HFF-Myc (cell line): Measurements from ENCODE around the gene GTPBP4.

Experiments
- DNase-seq: peaks from one replicate; pipeline ENCODE4 v3.0.0-alpha.2; 2011; ENCODE audit warnings: low read depth; ENCODE audit errors: extremely low read depth
- H3K4me3 ChIP-seq: replicated peaks from 2 replicates; pipeline ENCODE4 v1.5.1; 2011; ENCODE audit warnings: low read depth, mild to moderate bottlenecking, control low read depth, low read length
- TF ChIP-seq, protein P1 (sequence below): IDR thresholded peaks from 2 replicates; pipeline ENCODE4 v1.5.1; 2012; ENCODE audit warnings: mild to moderate bottlenecking, low read depth, low read length, control low read depth; ENCODE audit errors: missing control alignments

Gene GTPBP4

DNA sequence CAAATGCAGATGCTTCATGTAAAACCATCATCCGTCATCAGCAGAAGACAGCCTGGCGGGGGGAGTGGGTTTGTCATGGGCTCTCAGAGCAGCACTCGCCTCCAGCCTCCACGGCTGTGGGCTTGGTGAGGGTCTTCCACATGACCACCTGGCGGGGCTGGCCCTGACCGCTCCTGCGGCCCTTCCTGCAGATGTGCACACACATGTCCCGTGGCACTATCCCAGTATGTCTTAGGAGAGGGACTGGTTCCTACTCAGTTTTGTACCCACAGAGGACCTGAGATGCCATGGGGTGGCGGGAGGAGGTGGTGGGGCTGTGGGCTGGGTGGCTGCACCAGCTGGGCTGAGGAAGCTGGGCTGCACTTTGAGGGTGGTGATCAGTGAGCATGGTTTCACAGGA lies 32.7 kb downstream of the GTPBP4 start:
- TF ChIP-seq, protein P1, sequence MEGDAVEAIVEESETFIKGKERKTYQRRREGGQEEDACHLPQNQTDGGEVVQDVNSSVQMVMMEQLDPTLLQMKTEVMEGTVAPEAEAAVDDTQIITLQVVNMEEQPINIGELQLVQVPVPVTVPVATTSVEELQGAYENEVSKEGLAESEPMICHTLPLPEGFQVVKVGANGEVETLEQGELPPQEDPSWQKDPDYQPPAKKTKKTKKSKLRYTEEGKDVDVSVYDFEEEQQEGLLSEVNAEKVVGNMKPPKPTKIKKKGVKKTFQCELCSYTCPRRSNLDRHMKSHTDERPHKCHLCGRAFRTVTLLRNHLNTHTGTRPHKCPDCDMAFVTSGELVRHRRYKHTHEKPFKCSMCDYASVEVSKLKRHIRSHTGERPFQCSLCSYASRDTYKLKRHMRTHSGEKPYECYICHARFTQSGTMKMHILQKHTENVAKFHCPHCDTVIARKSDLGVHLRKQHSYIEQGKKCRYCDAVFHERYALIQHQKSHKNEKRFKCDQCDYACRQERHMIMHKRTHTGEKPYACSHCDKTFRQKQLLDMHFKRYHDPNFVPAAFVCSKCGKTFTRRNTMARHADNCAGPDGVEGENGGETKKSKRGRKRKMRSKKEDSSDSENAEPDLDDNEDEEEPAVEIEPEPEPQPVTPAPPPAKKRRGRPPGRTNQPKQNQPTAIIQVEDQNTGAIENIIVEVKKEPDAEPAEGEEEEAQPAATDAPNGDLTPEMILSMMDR, result no peak
- DNase-seq, result no peak
- H3K4me3 ChIP-seq, result no peak overlapping the region

DNA sequence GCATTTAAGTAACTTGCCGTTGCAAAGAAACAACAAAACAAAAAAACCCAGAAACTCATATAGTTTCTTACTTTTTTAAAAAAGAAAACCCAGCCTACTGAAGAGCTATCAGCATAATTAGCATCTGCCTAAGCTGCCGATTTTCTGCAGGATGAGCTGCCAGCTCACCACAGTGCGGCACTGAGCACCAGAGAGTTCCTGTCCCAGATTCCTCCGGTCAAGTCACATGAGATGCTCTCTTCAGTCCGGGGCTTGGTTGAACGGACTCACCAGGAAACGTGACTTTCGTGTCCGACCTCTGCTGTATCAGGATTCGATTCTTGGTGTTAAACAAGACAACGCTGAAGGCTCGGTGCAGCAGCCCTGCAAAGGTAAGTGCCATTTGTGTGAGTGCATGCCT lies 34.2 kb downstream of the GTPBP4 start:
- DNase-seq, result no peak
- H3K4me3 ChIP-seq, result no peak overlapping the region
- TF ChIP-seq, protein P1, result no peak

DNA sequence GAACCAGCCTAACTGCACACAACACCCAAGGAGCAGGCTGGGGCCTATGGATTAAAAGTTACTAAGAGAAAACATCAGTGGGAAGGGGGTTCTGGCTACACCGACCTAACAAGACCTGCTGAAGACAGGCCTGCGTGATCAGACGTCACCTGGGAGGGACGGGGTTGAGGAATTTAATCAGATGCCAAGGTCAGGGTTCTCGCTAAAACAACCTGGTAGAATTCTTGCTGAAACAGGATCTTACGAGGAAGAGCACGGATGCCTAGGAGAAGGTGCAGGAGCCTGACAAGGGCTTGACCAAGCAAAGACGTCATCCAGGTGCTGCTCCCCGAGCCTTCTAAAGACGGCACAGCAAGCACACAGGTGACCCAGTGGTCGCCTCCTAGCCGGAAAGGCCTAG lies 35.9 kb downstream of the GTPBP4 start:
- DNase-seq, result no peak
- TF ChIP-seq, protein P1, result no peak
- no peak overlapping the region for H3K4me3 ChIP-seq

DNA sequence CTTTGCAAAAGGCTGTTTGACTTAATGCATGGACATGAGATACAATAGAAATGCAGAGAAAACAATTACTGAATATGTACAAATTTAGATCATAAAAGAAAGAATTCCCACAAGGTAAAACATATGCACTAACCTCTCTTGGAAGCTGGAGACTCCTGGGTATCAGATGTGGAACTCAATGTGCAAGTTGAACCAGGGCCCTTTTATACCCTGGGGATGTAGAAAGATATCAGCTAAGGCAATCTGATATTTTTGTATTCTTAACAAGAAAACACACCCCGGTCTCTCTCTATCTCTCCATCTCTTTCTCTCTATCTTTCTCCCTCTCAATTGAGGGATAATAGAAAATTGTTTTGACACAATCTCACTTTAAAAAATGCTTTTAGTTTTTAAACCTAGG lies 37.4 kb downstream of the GTPBP4 start, which contains the start of gene IDI2:
Gene IDI2 (minus strand): TSS at position 177 of the 400 bp plus-strand sequence. CDS start 1,136 bp downstream, outside the sequence.
- no peak within 1 kb of the TSS for H3K4me3 ChIP-seq
- TF ChIP-seq, protein P1, result no peak
- no peak for DNase-seq

DNA sequence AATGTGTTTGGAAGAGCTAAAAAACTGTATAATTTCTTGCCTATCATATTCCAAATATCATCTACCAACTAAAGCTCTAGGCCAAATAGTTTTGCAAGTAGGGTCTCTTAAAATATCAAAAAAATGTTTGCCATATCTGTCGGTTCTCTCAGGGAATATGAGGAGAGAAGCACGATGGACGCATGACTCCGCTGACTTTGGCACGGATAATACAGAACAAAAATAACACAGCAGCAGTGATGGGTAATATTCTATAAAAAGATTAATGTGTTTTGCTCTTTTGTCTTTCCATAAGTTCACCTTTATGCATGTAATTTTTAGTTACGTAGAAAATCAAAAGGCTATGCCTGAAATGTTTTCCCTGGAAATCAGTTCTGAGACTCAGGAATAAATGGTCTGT lies 38.3 kb downstream of the GTPBP4 start:
- TF ChIP-seq, protein P1, result no peak
- DNase-seq, result no peak

DNA sequence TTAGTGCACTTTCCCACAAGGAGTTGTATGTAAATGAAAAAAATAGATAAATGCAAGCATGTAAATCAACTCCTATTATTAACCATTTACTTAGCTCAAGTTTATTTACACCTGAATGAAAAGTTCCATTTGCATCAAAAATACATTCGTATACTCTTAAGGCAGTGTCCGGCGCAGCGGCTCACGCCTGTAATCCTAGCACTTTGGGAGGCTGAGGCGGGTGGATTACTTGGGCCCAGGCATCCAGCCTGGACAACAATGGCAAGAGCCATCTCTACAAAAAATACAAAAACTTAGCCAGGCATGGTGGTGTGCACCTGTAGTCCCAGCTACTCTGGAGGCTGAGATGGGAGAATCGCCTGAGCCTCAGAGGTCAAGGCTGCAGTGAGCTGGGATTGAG lies 41.6 kb downstream of the GTPBP4 start:
- TF ChIP-seq, protein P1, result no peak
- no peak for DNase-seq

More for the DNA sequence above, 38.3 kb downstream of the GTPBP4 start:
- no peak overlapping the region for H3K4me3 ChIP-seq

DNA sequence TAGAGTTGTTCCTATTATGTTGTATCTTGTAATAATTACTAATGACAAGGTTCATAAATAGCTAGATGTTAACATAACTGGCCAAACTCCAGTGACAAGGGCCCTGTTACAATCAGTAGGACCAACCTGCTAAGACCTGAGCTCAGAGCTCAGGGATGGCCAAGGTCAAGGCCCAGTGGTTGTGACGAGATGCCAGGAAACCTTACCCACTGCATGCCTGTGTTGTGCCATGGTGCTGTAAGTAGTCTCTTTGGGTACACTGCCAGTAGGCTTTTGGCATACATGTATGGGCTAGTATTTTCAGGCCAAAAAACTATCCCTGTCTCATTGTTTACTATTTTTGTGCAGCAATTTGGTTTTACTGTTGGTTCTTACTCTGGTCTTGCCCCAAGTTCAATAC lies 45.4 kb downstream of the GTPBP4 start:
- no peak overlapping the region for H3K4me3 ChIP-seq
- DNase-seq, result no peak
- TF ChIP-seq, protein P1, result no peak

More for the DNA sequence above, 41.6 kb downstream of the GTPBP4 start:
- H3K4me3 ChIP-seq, result no peak overlapping the region
